OCI-LY7 (cell line): ENCODE data around the gene CIDEB.

Source experiments
- EZH2phosphoT487 ChIP-seq: fragments of 200-600 bp; sonication (generic); IDR thresholded peaks from 2 replicates; pipeline ENCODE4 v1.6.1; 2018; ENCODE audit warnings: low read depth, borderline replicate concordance, mild to moderate bottlenecking, mixed run types, antibody characterized with exemption, low read length, moderate library complexity, mixed read lengths
- TF ChIP-seq, protein P1 (sequence below): fragments of 200-600 bp; sonication (generic); conservative IDR thresholded peaks from 2 replicates; pipeline ENCODE4 v1.5.1; 2014; ENCODE audit warnings: mild to moderate bottlenecking, antibody characterized with exemption, low read length, moderate library complexity, mixed read lengths

DNA sequence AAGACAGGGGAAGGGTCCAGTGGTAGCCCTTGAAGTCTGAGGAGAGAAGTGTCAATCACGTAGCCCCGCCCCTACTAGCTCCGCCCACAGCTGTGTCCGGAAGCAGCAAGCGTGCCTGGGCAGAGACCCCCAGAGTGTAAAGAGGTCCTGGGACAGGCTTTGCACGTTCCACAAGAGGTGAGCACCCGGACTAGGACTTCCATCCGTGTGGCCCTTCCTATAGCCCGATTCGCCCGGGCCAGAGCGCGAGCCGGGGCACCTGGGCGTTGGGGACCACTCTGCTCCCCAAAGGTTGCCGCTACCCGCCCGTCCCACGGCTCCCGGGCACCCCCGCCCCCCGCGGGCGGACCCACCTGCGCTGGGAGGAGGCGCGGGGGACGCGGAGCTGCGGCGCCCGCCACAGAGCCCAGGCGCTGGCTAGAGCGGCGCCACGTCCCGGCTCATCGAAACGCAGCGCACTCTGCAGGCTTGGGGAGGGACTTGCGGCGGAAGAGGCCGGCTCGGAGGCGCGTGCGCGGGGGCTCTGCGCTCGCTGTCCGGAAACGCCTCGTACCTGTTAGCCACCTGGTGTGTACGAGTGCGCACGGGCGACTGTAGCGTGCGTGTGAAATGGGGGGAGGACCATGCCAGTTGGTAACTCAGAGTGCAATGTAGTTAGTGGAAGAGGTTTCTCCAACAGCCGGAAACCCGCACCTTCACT lies 36.5 kb downstream of the CIDEB start, which contains the start of gene RABGGTA:
- TF ChIP-seq, protein P1, sequence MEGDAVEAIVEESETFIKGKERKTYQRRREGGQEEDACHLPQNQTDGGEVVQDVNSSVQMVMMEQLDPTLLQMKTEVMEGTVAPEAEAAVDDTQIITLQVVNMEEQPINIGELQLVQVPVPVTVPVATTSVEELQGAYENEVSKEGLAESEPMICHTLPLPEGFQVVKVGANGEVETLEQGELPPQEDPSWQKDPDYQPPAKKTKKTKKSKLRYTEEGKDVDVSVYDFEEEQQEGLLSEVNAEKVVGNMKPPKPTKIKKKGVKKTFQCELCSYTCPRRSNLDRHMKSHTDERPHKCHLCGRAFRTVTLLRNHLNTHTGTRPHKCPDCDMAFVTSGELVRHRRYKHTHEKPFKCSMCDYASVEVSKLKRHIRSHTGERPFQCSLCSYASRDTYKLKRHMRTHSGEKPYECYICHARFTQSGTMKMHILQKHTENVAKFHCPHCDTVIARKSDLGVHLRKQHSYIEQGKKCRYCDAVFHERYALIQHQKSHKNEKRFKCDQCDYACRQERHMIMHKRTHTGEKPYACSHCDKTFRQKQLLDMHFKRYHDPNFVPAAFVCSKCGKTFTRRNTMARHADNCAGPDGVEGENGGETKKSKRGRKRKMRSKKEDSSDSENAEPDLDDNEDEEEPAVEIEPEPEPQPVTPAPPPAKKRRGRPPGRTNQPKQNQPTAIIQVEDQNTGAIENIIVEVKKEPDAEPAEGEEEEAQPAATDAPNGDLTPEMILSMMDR, result peak; percentile 80
- TF ChIP-seq EZH2phosphoT487, result no peak
